ENCODE measurements around the gene INAFM2.

The INAFM2 gene

DNA sequence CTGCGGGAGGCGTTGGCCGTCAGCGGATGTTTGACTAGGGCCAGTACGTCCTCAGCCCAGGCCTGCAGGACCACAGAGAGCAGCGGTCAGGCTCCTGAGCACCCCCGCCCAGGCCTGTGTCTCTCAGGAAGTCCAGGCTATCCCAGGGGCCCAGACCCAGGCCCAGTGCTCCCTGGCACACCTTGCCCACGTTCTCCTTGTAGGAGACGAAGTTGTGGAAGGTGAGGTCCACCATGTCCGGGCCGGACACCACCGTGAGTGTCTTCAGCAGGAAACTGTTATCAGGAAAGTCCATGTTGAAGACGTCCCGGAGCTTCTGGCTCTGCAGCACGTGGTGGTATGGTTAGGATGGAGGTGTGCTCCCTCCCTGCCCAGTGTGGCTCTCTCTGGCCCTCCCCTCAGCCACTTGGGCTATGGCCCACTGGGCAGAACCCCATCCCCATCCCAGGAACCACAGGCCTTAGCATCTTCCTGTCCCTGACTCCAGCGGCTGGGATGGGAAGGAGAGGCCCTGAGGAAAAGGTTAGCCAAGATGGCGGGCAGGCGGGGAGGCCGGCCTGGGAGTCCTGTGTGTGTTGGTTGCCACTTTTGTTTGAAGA lies 21.1 kb upstream of the INAFM2 start:
- Mint-ChIP-seq H3K36me3 (ENCODE audit: insufficient read depth) (peaks cover 34% of the 10 kb centered on the region), H3K27me3 (no peaks in the 10 kb centered on the region), H3K4me3 (no peak overlapping the region), H3K4me1 (peaks cover 42% of the 10 kb centered on the region), H3K27ac (ENCODE audit: low read depth) (no peak overlapping the region), H3K9me3 (no peaks in the 10 kb centered on the region)
- ATAC-seq (replicated peaks; ENCODE audit: extremely low read depth, poor library complexity, severe bottlenecking) (no peak), DNase-seq (ENCODE audit: low spot score in 2 of 2) (no peak)

- H3K36me3 Mint-ChIP-seq (ENCODE audit: insufficient read depth) = peaks cover 33% of the 10 kb centered on the region
- no peaks in the 10 kb centered on the region for H3K27me3 Mint-ChIP-seq
- H3K27ac Mint-ChIP-seq (ENCODE audit: low read depth) = no peak overlapping the region
- DNase-seq (ENCODE audit: low spot score in 2 of 2) (no peak), ATAC-seq (replicated peaks; ENCODE audit: extremely low read depth, poor library complexity, severe bottlenecking) (no peak)
- no peaks in the 10 kb centered on the region for H3K9me3 Mint-ChIP-seq
- no peak overlapping the region for H3K4me3 Mint-ChIP-seq
- H3K4me1 Mint-ChIP-seq = peaks cover 42% of the 10 kb centered on the region
Measured at GRCh38 chr15:40302981-40303380, 20.5 kb upstream of the INAFM2 start.

DNA sequence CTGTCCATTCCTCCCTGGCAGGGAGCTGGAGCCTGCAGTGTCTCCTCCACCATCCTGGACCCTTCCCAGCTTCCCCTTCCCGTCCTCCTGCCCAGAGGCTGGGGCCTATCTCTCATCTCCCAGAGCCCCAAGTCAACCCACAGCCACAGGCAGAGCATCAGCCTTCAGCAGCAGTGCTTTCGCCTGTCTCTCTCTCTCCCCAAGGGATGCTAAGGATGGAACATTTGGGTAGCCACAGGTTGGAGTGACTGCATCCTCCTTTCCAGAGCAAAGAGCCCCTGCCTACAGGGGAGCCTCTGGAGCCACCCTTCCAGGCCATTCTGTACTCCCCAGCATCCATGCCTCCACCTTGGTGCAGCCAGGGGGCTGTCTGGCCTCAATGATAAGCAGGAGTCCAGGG lies 19.9 kb upstream of the INAFM2 start:
- Mint-ChIP-seq H3K4me1 (peaks cover 45% of the 10 kb centered on the region), H3K36me3 (ENCODE audit: insufficient read depth) (peaks cover 35% of the 10 kb centered on the region), H3K27me3 (no peaks in the 10 kb centered on the region), H3K4me3 (no peak overlapping the region), H3K27ac (ENCODE audit: low read depth) (no peak overlapping the region), H3K9me3 (no peaks in the 10 kb centered on the region)
- ATAC-seq (replicated peaks; ENCODE audit: extremely low read depth, poor library complexity, severe bottlenecking) (no peak), DNase-seq (ENCODE audit: low spot score in 2 of 2) (no peak)

DNA sequence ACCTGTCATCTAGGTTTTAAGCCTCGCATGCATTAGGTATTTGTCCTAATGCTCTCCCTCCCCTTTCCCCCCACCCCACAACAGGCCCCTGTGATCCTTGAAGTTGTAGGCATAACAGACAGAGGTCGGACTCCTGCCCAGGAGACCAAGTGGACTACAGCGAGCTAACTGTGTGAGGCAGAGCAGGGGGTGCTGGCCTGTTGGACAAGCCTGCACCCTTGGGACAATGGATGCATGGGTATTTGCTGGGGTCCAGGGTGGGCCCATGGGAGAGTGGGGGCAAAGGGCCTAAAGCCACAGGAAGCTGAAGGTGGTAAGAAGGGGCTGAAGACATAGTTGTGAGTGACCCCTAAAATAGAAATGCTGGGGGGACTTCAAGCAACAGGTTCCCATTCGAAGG lies 18.2 kb upstream of the INAFM2 start:
- Mint-ChIP-seq H3K36me3 (ENCODE audit: insufficient read depth) (peaks cover 31% of the 10 kb centered on the region), H3K4me3 (peak overlapping the region; percentile 95), H3K9me3 (no peaks in the 10 kb centered on the region), H3K4me1 (peaks cover 60% of the 10 kb centered on the region), H3K27me3 (no peaks in the 10 kb centered on the region), H3K27ac (ENCODE audit: low read depth) (no peak overlapping the region)
- DNase-seq (ENCODE audit: low spot score in 2 of 2) = no peak
- ATAC-seq (replicated peaks; ENCODE audit: extremely low read depth, poor library complexity, severe bottlenecking) = no peak

DNA sequence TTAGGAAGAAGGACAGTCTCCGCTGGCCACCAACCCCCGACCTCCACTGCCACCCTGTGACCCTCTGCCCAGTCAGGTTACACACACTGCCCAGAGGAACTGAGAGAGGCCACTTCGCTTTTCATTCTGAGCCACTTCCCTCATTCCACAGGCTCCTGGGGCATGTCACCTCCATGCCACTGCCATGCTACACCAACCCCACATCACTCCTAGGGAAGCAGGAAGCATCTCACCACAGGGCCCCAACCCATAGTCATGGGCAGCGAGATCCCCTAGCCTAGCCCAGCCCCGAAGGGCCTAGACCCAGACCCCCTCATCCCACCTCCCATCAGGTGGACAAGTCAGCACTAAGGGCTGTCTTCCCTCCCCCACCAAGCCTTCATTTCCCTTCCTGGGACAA lies 17.1 kb upstream of the INAFM2 start:
- ATAC-seq (replicated peaks; ENCODE audit: extremely low read depth, poor library complexity, severe bottlenecking) (no peak), DNase-seq (ENCODE audit: low spot score in 2 of 2) (no peak)
- Mint-ChIP-seq H3K27ac (ENCODE audit: low read depth) (peak overlapping the region; percentile 74), H3K4me1 (peaks cover 60% of the 10 kb centered on the region), H3K4me3 (peak overlapping the region; percentile 95), H3K9me3 (no peaks in the 10 kb centered on the region), H3K27me3 (no peaks in the 10 kb centered on the region), H3K36me3 (ENCODE audit: insufficient read depth) (peaks cover 22% of the 10 kb centered on the region)

GRCh38 chr15:40306908-40307307 lies 16.6 kb upstream of the INAFM2 start:
- Mint-ChIP-seq H3K27me3 (no peaks in the 10 kb centered on the region), H3K4me1 (peaks cover 62% of the 10 kb centered on the region), H3K4me3 (peak overlapping the region; percentile 95), H3K9me3 (no peaks in the 10 kb centered on the region), H3K27ac (ENCODE audit: low read depth) (peak overlapping the region; percentile 74), H3K36me3 (ENCODE audit: insufficient read depth) (peaks cover 22% of the 10 kb centered on the region)
- DNase-seq (ENCODE audit: low spot score in 2 of 2) (no peak), ATAC-seq (replicated peaks; ENCODE audit: extremely low read depth, poor library complexity, severe bottlenecking) (no peak)

- peak; percentile 83 for ATAC-seq (replicated peaks; ENCODE audit: extremely low read depth, poor library complexity, severe bottlenecking)
- H3K27ac Mint-ChIP-seq (ENCODE audit: low read depth) = peak within 1 kb of the TSS; percentile 94
Measured at GRCh38 chr15:40307421-40308211, 15.9 kb upstream of the INAFM2 start, which contains the start of gene PLCB2. Gene PLCB2 (minus strand): TSS chr15:40307935. CDS start chr15:40307672, 263 bp downstream.

GRCh38 chr15:40309344-40309862 lies 14.1 kb upstream of the INAFM2 start:
- peaks cover 15% of the 10 kb centered on the region for H3K36me3 Mint-ChIP-seq (ENCODE audit: insufficient read depth)
- ATAC-seq (replicated peaks; ENCODE audit: extremely low read depth, poor library complexity, severe bottlenecking) = no peak
- no peaks in the 10 kb centered on the region for H3K9me3 Mint-ChIP-seq
- H3K27ac Mint-ChIP-seq (ENCODE audit: low read depth) = peak overlapping the region; percentile 94
- no peaks in the 10 kb centered on the region for H3K27me3 Mint-ChIP-seq
- peak overlapping the region; percentile 95 for H3K4me3 Mint-ChIP-seq
- H3K4me1 Mint-ChIP-seq = peaks cover 73% of the 10 kb centered on the region
- no peak for DNase-seq (ENCODE audit: low spot score in 2 of 2)

More at GRCh38 chr15:40307421-40308211, 15.9 kb upstream of the INAFM2 start, which contains the start of gene PLCB2:
- peaks cover 69% of the 10 kb centered on the region for H3K4me1 Mint-ChIP-seq
- peak; percentile 53 to 61 for DNase-seq (ENCODE audit: low spot score in 2 of 2)
- no peaks in the 10 kb centered on the region for H3K27me3 Mint-ChIP-seq
- no peaks in the 10 kb centered on the region for H3K9me3 Mint-ChIP-seq
- H3K4me3 Mint-ChIP-seq = peak within 1 kb of the TSS; percentile 95
- peaks cover 20% of the 10 kb centered on the region for H3K36me3 Mint-ChIP-seq (ENCODE audit: insufficient read depth)

- peak overlapping the region; percentile 94 for H3K27ac Mint-ChIP-seq (ENCODE audit: low read depth)
- peak overlapping the region; percentile 95 for H3K4me3 Mint-ChIP-seq
- H3K4me1 Mint-ChIP-seq = peaks cover 71% of the 10 kb centered on the region
- peaks cover 11% of the 10 kb centered on the region for H3K36me3 Mint-ChIP-seq (ENCODE audit: insufficient read depth)
- no peaks in the 10 kb centered on the region for H3K27me3 Mint-ChIP-seq
- no peaks in the 10 kb centered on the region for H3K9me3 Mint-ChIP-seq
- DNase-seq (ENCODE audit: low spot score in 2 of 2) = no peak
- ATAC-seq (replicated peaks; ENCODE audit: extremely low read depth, poor library complexity, severe bottlenecking) = no peak
Measured at GRCh38 chr15:40310001-40310959, 13.2 kb upstream of the INAFM2 start.

DNA sequence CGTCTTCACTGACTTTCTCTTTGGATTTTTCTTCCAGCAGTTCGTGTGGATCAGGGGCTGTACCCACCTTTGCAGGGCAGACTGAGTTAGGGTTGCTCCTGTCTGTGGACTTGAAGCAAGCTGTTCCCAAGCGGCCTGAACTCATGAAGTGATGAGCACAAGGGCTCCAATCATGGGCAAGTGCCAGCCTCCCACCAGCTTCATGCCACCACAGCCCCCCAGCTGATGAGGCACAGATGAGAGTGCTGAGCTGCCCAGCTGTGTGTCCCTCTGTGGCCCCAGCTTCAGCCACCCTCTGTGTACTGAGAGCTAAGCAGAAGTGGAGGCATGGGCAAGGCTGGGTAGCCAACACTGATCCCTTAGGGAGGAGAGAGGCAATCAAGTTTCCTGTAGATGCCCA lies 12.5 kb upstream of the INAFM2 start:
- ATAC-seq (replicated peaks; ENCODE audit: extremely low read depth, poor library complexity, severe bottlenecking) = no peak
- Mint-ChIP-seq H3K4me1 (peaks cover 71% of the 10 kb centered on the region), H3K27ac (ENCODE audit: low read depth) (no peak overlapping the region), H3K27me3 (no peaks in the 10 kb centered on the region), H3K4me3 (no peak overlapping the region), H3K36me3 (ENCODE audit: insufficient read depth) (peaks cover 11% of the 10 kb centered on the region), H3K9me3 (no peaks in the 10 kb centered on the region)
- DNase-seq (ENCODE audit: low spot score in 2 of 2) = no peak

DNA sequence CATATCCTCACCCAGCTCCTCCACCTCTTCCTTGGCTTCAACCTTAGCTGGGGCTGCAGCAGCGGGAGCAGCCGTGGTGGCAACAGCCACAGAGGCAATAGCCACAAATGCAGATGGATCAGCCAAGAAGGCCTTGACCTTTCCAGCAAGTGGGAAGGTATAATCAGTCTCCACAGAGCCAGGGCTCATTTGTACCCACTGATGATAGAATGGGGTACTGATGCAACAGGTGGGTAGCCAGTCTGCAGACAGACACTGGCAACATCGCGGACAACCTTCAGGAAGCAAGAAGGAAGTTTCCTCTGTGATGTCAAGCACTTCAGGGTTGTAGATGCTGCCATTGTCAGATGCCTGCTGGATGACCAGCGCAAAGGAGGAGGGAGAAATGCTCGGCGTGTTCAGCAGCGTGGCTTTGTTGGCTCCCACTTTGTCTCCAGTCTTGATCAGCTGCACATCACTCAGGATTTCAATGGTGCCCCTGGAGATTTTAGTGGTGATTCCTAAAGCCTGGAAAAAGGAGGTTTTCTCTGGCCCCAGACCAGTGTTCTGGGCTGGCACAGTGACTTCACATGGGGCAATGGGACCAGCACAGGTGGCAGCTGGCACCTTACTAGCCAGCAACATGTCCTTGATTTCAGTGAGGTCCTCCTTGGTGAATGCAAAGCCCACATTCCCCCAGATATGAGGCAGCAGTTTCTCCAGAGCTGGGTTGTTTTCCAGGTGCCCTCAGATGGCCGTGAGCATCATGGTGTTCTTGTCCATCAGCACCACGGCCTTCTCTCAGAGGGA lies 10.9 kb upstream of the INAFM2 start:
- Mint-ChIP-seq H3K27ac (ENCODE audit: low read depth) (peak overlapping the region; percentile 38), H3K9me3 (no peaks in the 10 kb centered on the region), H3K36me3 (ENCODE audit: insufficient read depth) (peaks cover 8% of the 10 kb centered on the region), H3K27me3 (no peaks in the 10 kb centered on the region), H3K4me1 (peaks cover 69% of the 10 kb centered on the region), H3K4me3 (no peak overlapping the region)
- DNase-seq (ENCODE audit: low spot score in 2 of 2) = no peak
- ATAC-seq (replicated peaks; ENCODE audit: extremely low read depth, poor library complexity, severe bottlenecking) = no peak
